Measurements from ENCODE around the gene HMHB1.
"Not testable (repeated sequence)": the region's sequence is repeated elsewhere in the genome, so short reads cannot be mapped to it uniquely, and the experiment has no call there.

Gene HMHB1

DNA sequence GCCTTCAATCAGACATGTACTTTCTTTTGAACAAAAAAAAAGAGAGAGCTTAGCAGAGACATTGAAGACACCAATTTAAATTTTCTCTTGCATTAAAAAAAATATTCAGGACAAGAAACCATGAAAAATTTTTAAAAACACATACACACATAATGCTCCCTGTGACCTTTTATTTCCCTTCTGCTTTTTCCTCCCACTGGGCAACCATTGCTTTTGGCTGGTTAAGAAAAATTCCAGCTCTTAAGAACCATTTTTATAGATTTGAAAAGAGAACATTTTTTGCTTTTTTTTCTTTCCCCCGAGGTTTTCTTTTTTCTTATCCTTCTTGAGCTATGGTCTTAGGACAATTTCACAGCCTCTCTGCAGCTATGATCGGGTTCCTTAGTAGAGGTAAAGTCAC lies 6.1 kb upstream of the HMHB1 start:
- no peak for DNase-seq

DNA sequence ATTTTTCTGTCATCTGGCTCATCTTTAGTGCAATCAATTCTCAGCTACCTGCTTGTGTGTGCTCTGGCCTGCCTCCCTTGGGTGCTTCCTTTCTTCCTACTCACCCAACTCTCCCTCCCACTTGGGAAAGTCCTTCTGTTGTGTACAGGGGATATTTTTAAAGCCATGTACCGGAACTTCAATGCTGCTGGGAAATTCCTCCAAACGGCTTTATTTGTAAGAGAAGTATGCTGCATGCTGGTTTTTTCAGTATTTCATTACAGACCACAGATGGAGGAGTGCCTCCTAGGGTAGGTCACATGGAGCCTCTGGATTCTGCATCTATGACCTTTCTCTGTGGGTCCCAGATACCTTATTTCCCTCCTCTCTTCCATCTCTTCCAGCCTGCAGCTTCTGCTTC lies 5.4 kb upstream of the HMHB1 start:
- no peak for DNase-seq

DNA sequence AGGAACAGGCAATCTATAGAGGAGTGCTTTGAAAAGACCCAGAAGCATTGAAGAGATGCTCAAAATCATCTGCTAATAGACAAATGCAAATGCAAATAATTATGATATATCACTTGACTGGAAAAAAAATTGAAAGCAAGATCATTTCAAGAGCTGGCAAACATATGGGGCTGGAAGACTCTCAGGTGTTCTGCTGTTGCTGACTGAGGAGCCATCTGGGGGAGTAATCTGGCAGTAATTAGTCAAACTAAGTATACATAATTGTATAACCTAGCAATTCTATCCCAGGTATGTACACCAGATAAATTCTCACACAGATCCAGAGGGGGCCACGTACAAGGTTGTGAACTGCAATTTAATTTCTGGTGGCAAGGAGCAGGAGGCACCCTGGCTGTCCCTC lies 4.6 kb upstream of the HMHB1 start:
- no peak for DNase-seq

DNA sequence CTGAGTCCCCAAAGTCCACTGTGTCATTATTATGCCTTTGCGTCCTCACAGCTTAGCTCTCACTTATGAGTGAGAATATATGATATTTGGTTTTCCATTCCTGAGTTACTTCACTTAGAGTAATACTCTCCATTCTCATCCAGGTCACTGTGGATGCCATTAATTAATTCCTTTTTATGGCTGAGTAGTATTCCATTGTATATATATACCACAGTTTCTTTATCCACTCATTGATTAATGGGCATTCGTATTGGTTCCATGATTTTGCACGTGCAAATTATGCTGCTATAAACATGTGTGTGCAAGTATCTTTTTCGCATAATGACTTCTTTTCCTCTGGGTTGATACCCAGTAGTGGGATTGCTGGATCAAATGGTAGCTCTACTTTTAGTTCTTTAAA lies 4.4 kb downstream of the HMHB1 start:
- not testable (repeated sequence) for DNase-seq

DNA sequence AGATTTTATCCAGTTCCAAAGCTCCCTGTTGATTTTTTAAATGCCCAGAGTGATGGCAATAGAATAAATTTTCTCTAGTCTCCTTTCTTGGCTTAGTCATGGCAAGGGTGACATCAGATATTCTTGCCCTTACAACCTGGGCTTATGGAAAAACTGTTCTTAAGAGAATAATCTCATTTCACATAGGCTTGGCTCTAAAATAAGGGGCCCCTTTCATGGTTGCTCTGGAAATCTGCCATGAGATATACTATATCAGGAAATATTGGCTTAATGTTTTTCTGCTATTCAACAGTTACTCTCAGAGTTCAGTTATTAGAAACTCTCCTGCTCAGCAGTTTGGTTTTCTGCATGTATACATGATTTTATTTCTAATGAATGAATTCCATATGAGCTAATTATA lies 7.8 kb downstream of the HMHB1 start:
- DNase-seq, result no peak

DNA sequence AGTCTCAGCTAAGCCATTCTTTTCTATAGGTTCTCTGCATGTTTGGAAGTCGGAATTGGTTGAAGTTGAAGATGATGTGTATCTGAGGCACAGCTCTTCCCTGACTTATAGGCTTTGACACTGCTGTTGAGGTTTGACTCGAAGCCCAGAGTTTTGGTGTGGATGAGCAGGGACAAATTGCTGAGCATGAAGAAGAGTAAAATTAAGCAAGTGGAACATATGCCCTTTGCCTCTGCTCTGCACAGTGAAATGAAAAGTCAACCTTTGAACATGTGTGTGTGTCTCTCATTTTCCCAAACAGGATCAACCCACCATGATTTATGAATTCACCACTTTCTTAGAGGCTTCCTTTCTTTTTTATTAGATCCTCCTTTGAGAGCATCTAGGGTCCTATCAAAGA lies 8.5 kb downstream of the HMHB1 start:
- no peak for DNase-seq

DNA sequence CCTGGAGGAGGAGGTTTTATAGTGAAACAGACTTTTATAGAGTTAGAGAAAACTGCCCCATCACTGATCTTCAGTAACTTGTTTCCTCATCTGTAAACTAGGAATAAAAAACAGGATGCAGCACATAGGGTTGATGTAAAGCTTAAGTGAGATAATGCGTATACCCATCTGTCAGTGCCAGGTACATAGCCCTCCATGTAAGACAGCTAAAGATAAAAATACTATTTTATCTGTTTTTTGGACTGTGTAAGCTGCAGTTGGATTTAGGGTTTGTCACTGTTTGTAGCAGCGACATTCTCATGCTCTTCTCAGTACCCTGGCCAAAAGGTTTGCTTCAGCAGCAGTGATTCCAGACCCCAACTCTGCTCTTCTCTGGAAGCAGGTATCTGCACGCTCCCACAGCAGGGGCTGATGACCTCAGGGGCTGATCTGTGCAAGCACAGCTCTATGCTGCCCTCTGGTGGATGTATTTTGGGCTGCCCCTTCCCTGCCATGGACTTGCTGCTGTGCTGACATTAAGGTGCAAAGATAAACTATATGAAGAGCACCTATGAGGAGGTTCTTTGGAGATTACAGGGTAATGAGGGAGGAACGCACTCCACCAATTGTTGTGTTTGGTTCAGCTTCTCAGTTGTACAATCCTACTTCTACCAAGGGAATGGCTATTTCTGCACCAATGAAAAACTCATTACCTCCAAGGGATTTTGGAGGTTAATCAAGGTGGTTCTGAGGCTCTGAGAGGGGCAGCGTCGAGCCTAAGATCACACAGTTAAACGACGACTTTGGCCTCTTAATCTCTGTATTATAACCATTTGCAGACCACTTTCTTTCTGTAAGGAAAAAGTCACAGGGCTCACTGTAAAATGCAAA lies 13.1 kb downstream of the HMHB1 start:
- peak; percentile 88 for DNase-seq

DNA sequence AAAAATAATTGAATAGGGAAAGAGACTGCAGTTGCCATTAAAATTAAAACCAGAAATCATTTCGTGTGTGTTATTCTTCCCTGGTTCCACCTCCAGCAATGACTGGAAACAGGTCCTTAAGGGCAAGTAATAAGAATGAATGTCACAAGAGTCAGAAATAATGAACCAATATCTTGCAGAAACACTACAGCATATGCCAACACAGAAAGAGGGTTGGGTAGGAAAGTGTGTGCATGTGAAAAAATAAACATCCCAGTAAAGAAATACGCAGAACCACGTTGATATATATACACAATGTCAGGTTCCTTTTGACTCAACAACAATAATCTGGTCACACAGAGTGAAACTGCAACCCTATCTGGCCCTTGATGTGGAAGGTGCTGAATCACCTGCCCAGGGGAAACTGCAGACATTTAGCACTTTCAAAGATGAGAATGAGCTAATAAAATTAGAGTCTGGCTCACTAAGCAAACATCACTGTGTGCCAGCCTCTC lies 15.0 kb downstream of the HMHB1 start:
- no peak for DNase-seq

DNA sequence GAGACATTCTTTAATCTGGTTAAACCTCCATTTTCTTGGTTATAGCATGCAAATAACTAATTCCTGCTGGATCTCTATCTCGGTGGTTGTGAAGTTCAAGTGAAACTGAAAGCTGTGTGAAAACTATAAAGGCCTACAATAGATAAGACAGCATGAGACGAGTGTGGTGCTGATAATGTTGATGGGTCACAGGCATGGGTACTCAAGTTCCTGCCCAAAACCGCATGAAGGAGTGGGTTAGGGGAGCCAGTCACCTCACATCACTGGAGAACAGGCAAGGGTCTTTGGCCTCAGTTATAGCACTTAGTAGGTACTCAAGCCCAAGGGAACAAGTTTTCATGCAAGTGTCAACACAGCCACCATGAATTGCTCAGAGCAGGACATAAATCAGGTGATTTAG lies 16.7 kb downstream of the HMHB1 start:
- DNase-seq, result no peak

DNA sequence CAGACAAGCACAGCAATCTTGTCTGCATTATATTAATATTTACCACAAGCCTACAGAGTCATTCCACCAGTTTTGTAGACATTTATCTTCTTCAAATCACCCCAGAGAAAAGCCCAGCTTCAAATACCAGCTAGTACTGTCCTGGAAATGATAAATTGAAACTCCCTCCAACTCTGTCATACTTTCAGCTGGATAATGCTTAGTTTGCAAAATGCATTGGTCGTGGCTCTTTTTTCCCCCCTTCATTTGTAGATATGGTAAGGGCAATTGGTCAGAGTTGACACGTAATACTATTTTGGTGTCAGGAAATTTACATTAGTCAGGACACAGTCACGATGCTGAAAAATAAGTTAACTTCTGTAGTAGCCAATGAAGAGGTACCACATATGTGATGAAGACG lies 21.2 kb downstream of the HMHB1 start:
- no peak for DNase-seq

DNA sequence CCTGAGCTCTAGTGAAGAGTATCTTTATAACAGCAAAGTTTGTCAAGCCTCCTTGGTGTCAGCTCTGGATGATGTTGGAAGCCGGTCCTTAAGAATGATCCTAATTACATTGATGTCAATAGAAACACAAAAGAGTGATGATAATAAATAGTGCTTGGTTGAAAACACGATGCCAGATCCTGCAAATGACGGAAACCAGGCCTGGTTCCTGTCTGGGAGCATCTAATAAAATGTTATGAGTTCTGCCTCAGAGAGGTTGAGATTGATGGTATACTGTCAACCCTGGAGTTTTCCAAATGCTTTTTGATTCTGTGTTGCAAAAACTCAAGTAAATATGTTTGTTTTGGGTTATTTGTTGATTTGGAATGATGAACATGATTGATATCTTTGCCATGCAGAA lies 23.3 kb downstream of the HMHB1 start:
- DNase-seq, result no peak

DNA sequence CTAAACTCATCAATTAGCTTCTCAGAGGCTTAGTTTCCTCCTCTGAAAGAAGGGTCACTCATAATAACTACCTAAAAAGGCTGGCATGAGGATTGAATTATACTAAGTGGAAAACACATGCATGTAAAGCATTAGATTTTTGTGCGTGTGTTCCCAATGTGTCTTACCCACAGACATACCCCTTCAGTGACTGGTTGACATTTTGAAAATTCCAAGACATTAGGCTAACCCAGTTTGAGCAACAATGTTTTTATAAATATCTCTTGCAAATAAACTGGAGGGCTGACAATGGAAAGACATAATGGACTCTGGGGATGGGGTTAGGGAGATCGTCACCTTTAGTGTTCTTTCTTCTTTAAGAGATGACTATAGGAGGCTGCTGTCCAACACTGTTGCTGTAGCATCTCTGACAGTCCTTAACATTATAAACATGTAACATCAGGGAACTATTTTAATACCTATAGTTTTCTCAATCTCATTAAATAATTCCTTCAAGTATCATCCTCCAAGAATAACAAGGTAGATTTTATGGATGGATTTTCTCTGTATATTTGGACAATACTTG lies 24.3 kb downstream of the HMHB1 start:
- DNase-seq, result no peak

DNA sequence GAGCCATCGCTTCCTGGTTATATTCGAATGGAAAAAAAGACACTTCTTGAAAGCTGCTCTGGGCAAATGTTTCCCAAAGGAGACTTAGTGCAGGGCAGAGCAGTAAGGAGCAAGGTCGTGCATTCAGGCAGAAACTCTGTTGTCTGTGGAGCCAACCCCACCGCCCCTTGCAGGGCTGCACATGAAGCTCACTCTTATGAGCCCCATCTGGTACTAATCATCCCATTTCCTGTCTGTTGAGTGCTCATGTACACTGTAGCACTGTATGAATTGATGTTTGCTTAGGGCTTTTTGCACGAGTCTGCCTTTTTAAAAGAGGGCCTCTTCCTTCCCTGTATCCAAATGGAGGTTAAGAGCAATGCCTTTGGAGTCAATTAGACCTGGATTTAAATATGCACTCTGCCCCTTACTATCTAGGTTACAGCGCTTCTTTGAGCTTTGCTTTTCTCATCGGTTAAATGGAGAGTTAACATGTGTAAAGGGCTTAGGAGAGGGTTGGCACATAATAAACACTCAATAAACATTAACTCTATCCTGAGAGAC lies 25.4 kb downstream of the HMHB1 start:
- DNase-seq, result no peak

DNA sequence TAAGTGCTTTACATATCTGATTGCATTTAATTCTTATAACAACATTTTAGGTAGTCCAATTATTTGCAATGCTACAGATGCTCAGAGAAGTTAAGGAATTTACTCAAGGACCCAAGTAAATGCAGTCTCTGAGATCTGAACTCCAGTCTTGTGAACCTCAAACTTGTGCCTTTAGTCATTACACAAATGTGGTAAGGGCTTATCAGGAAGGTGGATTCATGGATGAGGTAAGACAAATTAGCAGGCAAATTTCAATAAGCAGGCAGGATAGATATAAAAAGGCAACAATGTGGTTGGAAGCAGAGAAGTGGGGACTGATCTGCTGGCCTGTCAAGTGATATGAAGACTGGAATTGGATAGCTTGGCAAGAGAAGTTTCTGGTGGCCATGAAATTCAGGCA lies 29.5 kb downstream of the HMHB1 start:
- DNase-seq, result no peak

DNA sequence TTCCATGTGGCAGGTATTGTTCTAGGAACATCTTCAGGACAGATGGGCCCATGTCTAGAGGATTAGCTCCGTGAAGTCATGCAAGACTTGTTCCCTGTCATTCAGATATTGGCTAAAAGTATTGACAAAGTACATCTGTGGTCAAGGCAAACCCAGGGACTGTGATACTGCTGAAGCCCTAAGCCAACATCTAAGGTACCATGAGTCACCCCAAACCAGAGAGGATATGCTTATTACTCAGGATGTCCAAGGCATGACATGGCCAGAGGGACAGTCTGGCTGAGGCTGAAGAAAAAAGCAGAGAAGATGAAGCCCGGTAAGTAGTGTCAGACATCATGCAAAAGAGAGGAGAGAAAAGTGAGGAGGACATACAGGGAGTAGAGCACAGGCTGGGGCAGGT lies 31.0 kb downstream of the HMHB1 start:
- DNase-seq, result no peak

DNA sequence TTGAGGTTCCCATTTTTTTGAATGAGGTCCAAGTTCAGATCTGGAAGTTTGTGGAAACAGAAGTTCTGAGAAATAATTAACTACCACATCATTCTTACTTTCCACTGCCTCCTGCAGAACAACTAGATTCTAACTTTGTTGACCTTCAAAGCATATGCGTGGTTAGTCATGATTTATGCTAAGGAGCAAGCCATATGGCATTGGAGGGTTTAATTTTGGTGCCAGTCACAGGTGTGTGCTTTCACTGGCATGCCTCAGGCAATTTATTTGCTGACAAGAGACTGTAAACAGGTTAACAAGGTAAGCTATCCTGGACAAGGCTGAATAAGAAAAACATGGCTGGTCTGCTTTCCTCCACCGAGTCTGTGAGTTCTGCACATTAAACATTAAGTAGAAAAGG lies 31.5 kb downstream of the HMHB1 start:
- DNase-seq, result no peak

DNA sequence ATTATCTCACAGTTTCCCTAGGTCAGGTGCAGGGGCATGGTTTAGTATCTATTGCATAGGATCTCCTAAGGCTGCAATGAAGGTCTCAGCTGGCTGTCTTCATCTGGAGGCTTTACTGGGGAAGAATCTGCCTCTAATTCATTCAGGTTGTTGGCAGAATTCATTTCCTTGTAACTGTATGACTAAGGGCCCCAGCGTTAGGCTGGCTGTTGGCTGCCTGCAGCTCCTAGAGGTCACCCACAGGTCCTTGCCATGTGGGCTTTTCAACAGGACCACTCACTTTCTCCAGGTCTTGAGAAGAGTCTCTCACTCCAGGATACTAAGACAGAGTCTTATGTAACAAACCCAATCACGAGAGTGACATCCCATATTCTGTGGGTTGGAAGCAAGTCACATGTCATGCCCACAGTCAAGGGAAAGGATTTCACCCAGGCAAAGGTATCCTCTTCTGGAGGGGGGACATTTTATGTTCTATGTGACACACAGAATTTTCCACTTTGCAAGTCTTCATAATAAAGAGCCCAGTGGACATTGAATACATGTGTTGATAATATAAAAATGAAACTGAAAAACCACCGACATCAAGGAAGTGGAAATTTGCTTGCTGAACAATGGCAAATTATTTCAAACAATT lies 38.2 kb downstream of the HMHB1 start:
- no peak for DNase-seq

DNA sequence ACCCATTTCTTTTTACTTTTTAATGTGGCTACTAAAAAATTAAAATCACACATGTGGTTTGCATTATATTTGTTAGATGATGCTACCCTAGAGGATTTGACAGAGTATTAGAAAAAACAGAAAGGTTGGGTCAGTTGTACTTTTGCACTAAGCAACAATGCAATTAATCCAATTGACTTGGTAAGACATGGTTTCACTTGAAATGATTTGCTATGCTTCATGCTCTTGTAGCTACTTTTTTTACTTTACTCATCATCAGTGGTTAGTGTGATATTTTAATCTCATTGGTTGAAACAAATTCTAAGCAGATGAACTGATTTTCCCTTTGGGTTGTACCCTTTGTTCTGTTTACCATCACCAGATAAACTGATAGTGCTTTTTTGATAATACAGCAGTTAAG lies 39.4 kb downstream of the HMHB1 start:
- DNase-seq, result no peak

DNA sequence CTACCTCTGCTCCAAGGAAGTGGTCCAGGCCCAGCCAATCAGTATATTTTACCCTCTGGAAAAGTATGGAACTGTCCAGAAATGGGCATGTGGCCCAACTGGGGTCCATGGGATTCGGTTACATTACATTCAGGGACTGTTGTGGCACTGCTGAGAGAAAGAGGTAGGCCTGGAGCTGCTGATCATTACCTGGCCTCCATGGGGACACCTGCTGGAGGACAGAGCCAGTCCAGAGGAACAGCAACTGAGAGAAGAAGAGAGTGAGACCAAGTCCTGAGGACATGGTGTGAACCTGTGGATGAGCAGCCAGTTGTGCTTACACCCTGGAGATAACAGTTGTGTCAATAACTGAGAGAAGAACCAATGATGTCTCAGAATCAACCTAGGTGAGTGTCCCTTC lies 48.2 kb downstream of the HMHB1 start:
- DNase-seq, result no peak

DNA sequence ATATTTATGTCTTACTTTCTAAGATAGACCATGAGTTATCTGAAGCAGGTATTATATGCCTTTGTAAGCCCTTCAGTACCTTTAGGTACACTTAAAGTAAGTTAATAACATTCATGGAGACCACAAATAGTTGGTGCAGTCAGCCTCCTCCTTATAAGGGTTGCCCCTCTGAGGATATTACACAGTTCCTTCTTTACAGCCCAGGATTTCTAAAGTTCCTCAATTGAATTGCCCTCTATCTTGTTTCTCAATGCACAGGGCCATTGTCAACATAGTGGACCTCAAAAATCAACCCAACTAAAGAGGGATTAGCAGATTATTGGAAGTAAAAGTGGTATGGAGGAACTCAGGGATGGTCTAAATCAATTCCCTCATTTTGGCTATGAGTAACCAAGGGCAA lies 50.3 kb downstream of the HMHB1 start:
- no peak for DNase-seq

DNA sequence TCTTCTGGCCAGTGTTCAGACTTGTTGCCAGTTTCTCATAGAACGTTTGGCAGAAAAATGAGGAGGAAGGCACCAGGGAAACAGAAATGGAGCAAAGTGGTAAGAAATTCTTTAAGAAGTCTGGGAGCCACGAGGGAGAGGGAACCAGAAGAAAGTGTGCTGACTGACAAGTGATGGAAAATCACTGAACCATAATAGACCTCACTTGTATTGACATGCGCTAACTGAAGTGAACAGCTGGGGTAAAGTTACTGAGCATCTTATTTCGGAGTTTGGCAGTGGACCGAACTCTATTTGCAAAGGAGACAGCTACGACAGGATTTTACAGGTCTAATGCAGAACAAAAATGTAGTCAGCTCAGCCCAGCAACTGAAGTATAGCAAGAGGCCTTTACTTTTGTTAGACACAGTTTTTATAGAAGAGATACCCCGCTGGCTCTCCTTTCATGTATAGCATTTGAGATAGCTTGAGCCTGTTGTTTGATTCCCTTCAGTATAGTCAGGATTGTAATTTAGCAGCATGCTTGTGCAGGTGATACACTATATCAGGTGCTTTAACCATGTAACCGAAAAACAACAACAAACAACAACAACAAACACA lies 53.6 kb downstream of the HMHB1 start:
- DNase-seq, result no peak

Measured in activated CD8-positive, alpha-beta memory T cell treated with anti-CD3 and anti-CD28 coated beads, Interleukin-2, amount 50 U/mL, for 4 hours (primary cell).